Lower leg skin (tissue), 4 donors: ENCODE data around the gene B4GALNT4. TPM values are rescaled to one million over a fixed set of nuclear protein-coding genes. Genes with fewer than 3 reads are reported as not detected.
"Not testable (repeated sequence)": the region's sequence is repeated elsewhere in the genome, so short reads cannot be mapped to it uniquely, and the experiment has no call there.

Experiments
- DNase-seq, 2 donors: peaks; one replicate each; pipeline ENCODE4 v3.0.0-alpha.2; 2019; ENCODE audit warnings: low spot score in 2 of 2
- H3K4me3 ChIP-seq: fragments of 200-600 bp; sonication (generic); 2 replicates; pipeline ENCODE4 v1.5.1; 2017; ENCODE audit warnings: mild to moderate bottlenecking, low read depth; ENCODE audit not compliant: poor library complexity, severe bottlenecking
- POLR2A ChIP-seq, 2 donors: fragments of 450-650 bp; IDR thresholded peaks; one replicate each; pipeline ENCODE4 v1.6.1; 2016 to 2017; ENCODE audit warnings: antibody characterized with exemption in 2 of 2, mild to moderate bottlenecking in 1 of 2, moderate library complexity in 1 of 2
- WGBS, 2 donors: methylation state at CpG; one replicate each; pipeline ENCODE4 v1.1.5; 2018; 5-methylcytosine and 5-hydroxymethylcytosine counted together
- intact Hi-C: fragments of 100-400 bp; cut with DNase I; formaldehyde crosslinking; loops from one replicate; pipeline ENCODE4 v1.15.0; 2023; ENCODE audit warnings: low total_unique reads
- total RNA-seq, 4 donors: library from RNA; depleted of rRNA; stranded (reverse); fragments of >200 nt; gene quantifications; one replicate each; pipeline ENCODE4 v1.1.0, GENCODE V29; 2016
- TF ChIP-seq, protein P1 (sequence below), 3 donors: fragments of 450-650 bp; IDR thresholded peaks; one replicate each; pipeline ENCODE4 v1.5.1; 2016; ENCODE audit warnings: antibody characterized with exemption in 3 of 3, mild to moderate bottlenecking in 3 of 3, moderate library complexity in 2 of 3

Gene B4GALNT4
- total RNA-seq, 4 donors from 2014 or later = 1.8 to 20.0 (median 5.0) TPM

DNA sequence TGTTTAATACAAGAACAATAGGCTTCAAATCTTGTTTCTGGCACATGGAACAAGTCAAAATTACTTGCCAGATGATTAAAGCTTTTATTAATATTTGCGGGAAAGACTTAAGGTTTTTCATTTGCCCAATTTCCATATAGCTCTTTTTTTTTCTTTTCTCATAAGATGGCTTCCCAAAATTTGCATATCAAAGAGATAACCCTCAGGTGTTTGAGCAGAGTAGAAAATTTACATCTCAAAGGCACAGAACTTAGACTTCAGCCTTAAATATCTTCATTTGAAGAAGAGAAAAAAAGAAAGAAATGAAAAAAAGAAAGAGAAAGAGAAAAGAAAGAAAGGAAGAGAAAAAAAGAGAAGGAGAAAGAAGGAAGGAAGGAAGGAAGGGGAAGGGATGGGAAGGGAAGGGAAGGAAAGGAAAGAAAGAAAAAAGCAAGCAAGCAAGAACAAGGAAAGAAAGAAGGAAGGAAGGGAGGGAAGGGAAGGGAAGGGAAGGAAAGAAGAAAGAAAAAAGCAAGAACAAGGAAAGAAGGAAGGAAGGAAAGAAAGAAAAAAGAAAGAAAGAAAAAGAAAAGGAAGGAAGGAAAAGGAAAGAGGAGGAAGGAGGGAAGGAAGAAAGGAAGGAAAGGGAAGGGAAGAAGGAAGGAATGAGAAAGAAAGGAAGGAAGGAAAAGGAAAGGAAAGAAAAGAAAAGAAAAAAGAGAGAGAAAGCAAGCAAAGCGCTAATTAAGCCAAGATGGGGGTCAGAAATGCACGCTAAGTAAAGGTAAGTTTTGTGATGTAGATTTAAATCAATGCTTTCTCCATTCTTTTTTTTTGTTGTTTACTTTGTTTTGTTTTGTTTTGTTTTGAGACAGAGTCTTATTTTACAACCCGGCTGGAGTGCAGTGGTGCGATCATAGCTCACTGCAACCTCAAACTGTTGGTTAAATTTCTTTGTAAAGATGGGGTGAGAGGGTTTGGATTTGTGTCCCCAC, 28.5 kb upstream of the B4GALNT4 start:
- no peak for DNase-seq
- H3K4me3 ChIP-seq = no peak overlapping the region
- WGBS, 2 donors = 66 to 81% methylated on average over 4 to 5 of the region's 5 CpGs
- TF ChIP-seq POLR2A (IDR thresholded peaks at IDR 0.05) = no peak
- TF ChIP-seq, protein P1, sequence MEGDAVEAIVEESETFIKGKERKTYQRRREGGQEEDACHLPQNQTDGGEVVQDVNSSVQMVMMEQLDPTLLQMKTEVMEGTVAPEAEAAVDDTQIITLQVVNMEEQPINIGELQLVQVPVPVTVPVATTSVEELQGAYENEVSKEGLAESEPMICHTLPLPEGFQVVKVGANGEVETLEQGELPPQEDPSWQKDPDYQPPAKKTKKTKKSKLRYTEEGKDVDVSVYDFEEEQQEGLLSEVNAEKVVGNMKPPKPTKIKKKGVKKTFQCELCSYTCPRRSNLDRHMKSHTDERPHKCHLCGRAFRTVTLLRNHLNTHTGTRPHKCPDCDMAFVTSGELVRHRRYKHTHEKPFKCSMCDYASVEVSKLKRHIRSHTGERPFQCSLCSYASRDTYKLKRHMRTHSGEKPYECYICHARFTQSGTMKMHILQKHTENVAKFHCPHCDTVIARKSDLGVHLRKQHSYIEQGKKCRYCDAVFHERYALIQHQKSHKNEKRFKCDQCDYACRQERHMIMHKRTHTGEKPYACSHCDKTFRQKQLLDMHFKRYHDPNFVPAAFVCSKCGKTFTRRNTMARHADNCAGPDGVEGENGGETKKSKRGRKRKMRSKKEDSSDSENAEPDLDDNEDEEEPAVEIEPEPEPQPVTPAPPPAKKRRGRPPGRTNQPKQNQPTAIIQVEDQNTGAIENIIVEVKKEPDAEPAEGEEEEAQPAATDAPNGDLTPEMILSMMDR (IDR thresholded peaks at IDR 0.05) = no peak
- intact Hi-C loops = no loop called here

DNA sequence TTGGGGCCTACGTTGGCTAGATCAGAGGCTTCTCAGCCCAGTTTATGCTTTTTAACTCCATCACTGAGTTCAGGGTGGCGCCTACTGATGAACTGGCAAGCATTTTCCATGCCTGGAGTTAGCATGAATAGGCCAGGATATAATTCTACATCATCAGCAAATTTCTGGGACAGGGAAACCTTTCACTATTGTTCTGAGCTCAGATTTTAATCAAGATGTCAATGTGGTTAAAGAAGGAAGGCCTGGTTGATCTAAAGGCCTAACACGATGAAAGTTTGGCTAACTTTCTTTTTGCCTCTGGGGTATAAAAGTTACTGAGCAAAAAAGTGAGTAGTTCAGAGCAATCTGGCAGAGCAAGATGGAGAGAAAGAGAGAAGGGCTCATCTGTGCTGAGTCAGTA, 27.0 kb upstream of the B4GALNT4 start:
- TF ChIP-seq, protein P1 (IDR thresholded peaks at IDR 0.05) = no peak
- no peak for TF ChIP-seq POLR2A (IDR thresholded peaks at IDR 0.05)
- no peak overlapping the region for H3K4me3 ChIP-seq
- no peak for DNase-seq
- WGBS, 2 donors = 30 to 47% methylated on average over 3 of the region's 3 CpGs
- intact Hi-C loops = no loop called here

DNA sequence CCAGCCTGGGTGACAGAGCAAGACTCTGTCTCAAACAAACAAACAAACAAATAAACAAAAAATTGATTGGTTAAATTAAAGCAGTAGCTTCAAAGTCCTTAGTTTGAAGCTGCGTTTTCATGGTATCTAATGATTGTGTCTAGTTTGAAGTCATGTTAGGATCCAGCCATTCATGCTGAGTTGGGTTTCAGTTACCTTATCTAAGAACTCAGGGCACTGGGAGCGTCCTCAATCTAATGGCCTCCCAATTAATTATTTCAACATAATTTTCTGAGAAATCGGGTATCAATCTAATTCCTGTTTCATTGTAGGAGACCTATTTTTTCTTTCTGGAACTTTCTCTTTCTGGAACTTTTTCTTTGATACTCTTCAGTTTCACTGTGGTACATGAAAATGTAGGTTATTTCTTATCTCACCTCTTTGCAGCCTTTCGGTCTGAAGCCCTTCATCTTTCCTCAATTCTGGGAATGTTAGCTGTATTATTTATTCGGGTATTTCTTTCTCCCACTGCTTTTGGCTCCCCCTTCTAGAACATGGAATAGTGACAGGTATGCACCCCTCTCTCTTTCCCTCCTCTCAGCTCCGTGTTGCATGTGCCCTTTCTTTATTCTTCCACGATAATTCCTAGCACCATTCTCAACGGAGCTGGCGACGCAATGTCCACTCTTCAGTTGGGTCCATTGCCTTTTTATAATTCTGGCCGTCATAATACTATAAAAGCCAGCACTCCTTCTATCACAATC, 24.3 kb upstream of the B4GALNT4 start:
- intact Hi-C loops = no loop called here
- WGBS, 2 donors = 93% methylated on average over 11 of the region's 11 CpGs
- no peak for TF ChIP-seq POLR2A (IDR thresholded peaks at IDR 0.05)
- TF ChIP-seq, protein P1 (IDR thresholded peaks at IDR 0.05) = no peak
- no peak for DNase-seq
- no peak overlapping the region for H3K4me3 ChIP-seq

DNA sequence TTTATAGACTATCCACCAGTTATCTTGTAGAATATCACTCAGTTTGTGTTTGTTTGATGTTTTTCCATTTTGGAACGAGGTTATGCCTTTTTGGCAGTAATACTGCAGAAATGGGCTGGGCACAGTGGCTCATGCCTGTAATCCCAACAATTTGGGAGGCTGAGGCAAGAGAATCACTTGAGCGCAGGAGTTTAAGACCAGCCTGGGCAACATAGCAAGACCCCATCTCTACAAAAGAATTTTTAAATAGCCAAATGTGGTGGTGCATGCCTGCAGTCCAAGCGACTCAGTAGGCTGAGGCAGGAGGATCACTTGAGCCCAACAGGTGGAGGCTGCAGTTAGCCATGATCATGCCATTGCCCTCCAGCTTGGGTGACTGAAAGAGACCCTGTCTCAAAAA, 22.8 kb upstream of the B4GALNT4 start:
- intact Hi-C loops = no loop called here
- no peak for TF ChIP-seq POLR2A (IDR thresholded peaks at IDR 0.05)
- TF ChIP-seq, protein P1 (IDR thresholded peaks at IDR 0.05) = no peak
- no peak overlapping the region for H3K4me3 ChIP-seq
- 73 to 84% methylated on average over 3 of the region's 3 CpGs for WGBS, 2 donors
- DNase-seq = no peak

DNA sequence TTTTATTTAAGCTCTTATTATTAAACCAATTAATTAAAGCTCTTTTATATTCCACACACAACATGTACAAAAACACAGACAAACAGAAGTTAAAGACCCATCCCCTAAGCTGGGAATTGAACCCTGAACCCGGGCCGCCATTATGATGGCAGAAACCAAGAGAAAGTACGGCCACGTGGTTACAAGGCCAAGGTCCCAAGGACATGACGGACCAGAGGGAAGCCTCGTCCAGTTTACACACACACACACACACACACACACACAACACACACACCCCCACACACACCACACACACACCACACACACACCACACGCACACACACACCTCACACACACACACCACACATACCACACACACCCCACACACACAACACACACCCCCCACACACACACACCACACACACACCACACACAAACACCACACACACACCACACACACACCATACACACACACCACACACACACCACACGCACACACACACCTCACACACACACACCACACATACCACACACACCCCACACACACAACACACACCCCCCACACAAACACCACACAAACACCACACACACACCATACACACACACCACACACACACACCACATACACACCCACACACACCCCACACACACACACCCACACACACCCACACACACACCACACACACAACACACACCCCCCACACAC, 19.9 kb upstream of the B4GALNT4 start:
- 91 to 92% methylated on average over 8 of the region's 8 CpGs for WGBS, 2 donors
- DNase-seq, intact Hi-C loops, H3K4me3 ChIP-seq: not testable (repeated sequence)

DNA sequence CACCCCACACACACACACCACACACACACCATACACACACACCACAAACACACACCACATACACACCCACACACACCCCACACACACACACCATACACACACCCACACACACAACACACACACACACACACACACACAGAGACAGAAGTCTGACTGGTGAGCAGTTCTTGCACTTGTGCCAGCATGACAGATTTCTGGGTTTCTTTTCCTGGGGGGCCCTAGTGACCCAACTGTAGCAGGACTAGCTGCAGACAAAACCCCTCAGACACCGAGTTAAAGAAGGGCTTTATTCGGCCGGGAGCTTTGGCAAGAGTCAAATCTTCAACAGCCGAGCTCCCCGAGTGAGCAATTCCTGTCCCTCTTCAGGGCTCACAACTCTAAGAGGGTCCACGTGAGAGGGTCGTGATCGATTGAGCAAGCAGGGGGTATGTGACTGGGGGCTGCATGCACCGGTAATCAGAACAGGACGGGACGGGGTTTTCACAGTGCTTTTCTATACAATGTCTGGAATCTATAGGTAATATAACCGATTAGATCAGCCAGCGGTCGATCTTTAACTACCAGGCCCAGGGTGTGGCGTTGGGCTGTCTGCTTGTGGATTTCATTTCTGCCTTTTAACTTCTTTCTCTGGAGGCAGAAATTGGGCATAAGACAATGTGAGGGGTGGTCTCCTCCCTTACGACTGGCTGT, 19.1 kb upstream of the B4GALNT4 start:
- not testable (repeated sequence) for DNase-seq, H3K4me3 ChIP-seq
- WGBS, 2 donors = 38 to 56% methylated on average over 16 of the region's 16 CpGs
- intact Hi-C loops = loop anchor here (10.0 kb wide), 2 partner anchors 45 to 95 kb away; partner anchors contain the start of gene IFITM2
